ENCODE results near the gene TBC1D14. TPM values are rescaled to one million over a fixed set of nuclear protein-coding genes. Genes with fewer than 3 reads are reported as not detected.

The TBC1D14 gene
- total RNA-seq, 2 donors from 2014 or later: 44.1 to 63.8 TPM

DNA sequence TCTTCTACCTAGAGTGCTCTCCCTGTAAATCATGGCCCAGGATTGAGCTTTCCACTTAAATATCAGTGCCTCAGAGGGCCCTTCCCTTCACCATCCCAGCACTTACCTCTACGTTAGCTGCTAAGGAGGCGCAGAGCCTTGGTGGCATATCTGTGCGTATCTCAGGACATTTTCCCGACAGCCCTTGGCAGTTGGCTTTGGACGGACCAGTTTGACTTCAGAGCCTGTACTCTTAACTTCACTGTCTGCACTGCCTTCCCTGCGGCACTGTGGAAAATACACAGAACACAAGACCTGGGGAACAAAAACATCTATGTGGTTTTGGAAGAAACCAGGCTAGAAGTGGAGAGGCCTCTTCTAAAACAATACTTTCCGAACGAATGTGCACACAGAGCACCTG, 135.9 kb downstream of the TBC1D14 start:
- Mint-ChIP-seq H3K27me3 (no peaks in the 10 kb centered on the region), H3K4me3 (peak overlapping the region; percentile 89), H3K9me3 (no peaks in the 10 kb centered on the region), H3K27ac (peak overlapping the region; percentile 83), H3K4me1 (peaks cover 36% of the 10 kb centered on the region), H3K36me3 (ENCODE audit: low read depth) (peaks cover 4% of the 10 kb centered on the region)
- ATAC-seq (replicated peaks): no peak

DNA sequence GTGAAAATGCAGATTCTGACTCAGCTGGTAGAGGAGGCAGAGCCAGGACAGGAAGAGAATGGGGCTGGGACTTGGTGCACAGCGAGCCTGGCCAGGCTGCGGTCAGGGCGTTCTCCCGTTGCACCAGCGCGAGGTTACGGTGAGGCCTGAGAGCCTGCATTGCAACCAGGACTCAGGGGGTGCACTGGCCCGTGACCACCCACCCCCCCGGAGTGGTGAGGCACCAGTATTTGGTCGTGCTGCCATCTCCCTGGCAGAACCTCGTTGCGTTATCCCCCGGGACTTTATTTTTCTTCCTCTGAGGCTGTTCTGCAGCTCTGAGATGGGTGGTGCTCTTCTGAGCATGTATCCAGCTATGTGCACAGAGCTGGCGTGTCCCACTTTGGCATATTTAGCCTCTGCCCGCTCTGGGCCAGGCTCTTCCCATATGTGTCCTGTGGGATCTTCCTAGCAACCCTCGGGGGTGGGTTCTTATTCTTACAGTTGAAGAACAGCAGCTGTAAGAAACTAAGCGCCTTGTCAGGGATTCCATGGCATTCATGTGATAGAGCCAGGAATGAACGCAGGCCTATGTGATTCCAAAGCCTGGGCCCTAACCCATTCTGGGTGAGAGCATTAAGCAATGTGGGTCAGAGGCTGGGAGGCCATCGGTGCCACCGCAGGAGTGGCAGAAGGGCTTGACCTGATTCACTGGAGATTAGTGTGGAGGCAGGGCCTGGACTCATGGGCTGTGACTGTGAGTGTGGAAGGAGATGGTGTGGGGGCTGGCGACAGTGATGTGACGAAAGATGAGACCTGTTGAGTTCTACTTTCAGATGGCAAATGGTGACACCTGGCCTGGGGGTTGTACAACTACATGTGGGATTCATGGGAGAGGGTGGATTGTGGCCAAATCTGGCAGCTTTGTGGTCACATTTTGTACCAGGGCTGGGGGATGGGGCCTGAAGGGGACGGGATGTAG, 136.6 kb downstream of the TBC1D14 start:
- H3K4me3 Mint-ChIP-seq: peak overlapping the region; percentile 89
- H3K4me1 Mint-ChIP-seq: peaks cover 36% of the 10 kb centered on the region

DNA sequence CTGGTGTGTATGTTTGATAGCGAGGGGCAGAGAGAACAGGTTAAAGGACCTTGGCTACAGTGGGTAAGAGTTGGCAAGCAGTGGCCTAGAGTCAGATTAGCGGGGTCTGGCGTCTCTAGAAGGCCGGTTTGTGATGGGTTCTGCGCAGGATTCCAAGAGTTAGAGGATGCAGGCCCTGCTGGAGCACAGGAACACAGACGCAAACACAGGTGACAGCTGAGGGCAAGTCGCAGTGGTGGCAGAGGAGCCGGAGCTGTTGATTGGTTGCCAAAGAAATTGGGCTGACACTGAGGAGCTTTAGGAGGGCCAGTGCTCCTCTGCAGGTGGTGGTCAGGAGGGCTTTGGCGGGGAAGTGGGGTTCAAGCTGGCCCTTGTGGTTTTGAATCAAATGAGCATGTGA, 137.3 kb downstream of the TBC1D14 start:
- H3K27ac Mint-ChIP-seq: peak overlapping the region; percentile 86

More for the DNA sequence above, 136.6 kb downstream of the TBC1D14 start:
- H3K9me3 Mint-ChIP-seq: no peaks in the 10 kb centered on the region
- H3K27me3 Mint-ChIP-seq: no peaks in the 10 kb centered on the region
- no peak for ATAC-seq (replicated peaks)
- H3K36me3 Mint-ChIP-seq (ENCODE audit: low read depth): peaks cover 4% of the 10 kb centered on the region
- peak overlapping the region; percentile 86 for H3K27ac Mint-ChIP-seq

DNA sequence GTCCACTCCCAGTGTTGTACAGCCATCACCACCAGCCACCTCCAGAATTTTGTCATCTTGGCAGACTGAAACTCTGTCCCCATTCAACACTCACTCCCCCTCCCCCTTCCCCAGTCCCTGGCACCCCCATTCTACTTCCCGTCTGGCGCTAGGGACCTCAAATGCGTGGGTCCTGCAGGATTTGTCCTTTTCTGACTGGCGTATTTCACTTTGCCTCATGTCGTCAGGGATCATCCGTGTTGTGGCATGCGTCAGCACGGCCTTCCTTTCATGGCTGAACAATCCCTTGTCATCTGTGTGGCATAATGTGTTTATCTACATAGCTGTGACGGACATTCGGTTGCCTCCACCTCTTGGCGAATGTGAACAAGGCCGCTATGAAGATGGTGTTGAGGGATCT, 139.0 kb downstream of the TBC1D14 start:
- H3K4me3 Mint-ChIP-seq: no peak overlapping the region
- H3K36me3 Mint-ChIP-seq (ENCODE audit: low read depth): peaks cover 5% of the 10 kb centered on the region
- peak overlapping the region; percentile 81 for H3K27ac Mint-ChIP-seq
- no peak for ATAC-seq (replicated peaks)
- no peaks in the 10 kb centered on the region for H3K27me3 Mint-ChIP-seq
- no peaks in the 10 kb centered on the region for H3K9me3 Mint-ChIP-seq
- H3K4me1 Mint-ChIP-seq: peaks cover 29% of the 10 kb centered on the region

More for the DNA sequence above, 137.3 kb downstream of the TBC1D14 start:
- Mint-ChIP-seq H3K27me3 (no peaks in the 10 kb centered on the region), H3K4me1 (peaks cover 32% of the 10 kb centered on the region), H3K36me3 (ENCODE audit: low read depth) (peaks cover 4% of the 10 kb centered on the region), H3K9me3 (no peaks in the 10 kb centered on the region), H3K4me3 (peak overlapping the region; percentile 89)
- ATAC-seq (replicated peaks): no peak

DNA sequence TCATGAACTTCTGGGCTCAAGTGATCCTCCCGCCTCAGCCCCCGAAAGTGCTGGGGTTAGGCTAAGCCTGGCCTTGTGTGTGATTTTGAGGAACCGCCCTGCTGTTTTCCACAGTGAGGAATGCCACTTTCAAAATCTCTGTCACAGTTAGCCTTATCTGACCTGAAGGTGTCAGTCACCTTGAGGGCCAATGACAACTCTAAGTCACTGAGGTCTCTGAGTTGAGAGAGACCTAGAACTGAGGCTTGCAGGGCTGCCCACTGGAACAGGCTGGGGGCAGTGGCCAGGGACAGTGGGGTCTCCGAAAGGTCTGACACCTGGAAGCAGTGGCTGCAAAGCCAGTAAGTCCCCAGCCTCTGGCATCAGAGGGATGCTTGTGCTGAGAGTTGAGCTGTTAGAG, 139.7 kb downstream of the TBC1D14 start:
- Mint-ChIP-seq H3K36me3 (ENCODE audit: low read depth) (peaks cover 12% of the 10 kb centered on the region), H3K9me3 (no peaks in the 10 kb centered on the region), H3K4me3 (no peak overlapping the region), H3K27me3 (no peaks in the 10 kb centered on the region), H3K27ac (peak overlapping the region; percentile 66), H3K4me1 (peaks cover 30% of the 10 kb centered on the region)
- no peak for ATAC-seq (replicated peaks)

DNA sequence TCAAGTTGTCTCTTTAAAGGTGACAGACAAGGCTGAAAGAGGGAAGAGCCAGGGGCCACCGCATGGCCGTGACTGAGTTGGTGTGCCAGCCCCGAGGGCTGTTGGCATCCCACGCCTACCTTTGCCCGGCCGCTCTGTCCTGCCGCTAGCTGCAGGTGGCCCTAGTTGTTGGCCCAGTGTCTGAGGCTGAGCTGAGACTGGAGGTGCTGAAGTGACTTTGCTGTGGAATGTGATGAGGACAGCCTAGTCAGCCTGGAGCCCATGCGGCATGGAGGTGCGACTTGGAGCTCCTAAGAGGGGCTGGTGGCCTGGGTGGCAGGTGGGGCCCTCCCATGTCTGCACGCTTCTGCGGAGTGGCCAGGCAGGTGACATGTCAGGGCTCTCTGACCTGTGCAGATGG, 140.1 kb downstream of the TBC1D14 start:
- Mint-ChIP-seq H3K4me3 (no peak overlapping the region), H3K27me3 (no peaks in the 10 kb centered on the region), H3K4me1 (peaks cover 31% of the 10 kb centered on the region), H3K36me3 (ENCODE audit: low read depth) (peaks cover 16% of the 10 kb centered on the region), H3K27ac (peak overlapping the region; percentile 66), H3K9me3 (no peaks in the 10 kb centered on the region)
- ATAC-seq (replicated peaks): no peak

DNA sequence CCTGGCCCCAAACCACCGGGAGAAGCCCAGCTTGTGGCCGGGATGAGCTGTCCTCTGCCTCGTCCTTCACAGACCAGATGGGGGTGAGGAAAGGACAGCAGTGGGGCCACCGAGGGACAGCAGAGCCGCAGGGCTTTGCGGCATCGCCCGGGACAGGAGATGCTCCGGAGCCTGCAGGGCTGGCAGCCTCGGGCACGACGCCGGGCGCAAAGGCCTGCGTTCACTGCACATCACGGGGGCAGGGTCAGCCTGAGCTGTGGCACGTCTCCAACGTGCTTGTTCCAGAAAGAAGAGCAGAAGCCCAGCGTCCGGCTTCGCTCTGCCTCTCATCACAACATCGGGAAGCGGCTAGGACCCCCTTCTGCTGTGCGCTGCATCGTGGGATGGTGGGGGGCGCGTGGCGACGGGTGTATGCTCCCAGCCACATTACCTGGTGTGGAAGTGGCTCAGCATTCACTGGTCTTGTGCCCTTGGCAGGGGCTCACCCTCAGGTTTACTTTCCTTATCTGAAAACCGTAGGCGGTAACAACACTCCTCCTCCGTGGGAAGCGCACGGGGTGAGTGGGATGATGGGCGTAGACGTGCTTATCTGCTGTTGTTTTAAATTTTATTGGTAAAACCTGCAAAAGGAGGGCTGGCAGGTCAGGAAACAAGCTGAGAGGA, 141.0 kb downstream of the TBC1D14 start:
- ATAC-seq (replicated peaks): no peak
- Mint-ChIP-seq H3K27me3 (no peaks in the 10 kb centered on the region), H3K9me3 (no peaks in the 10 kb centered on the region), H3K4me3 (no peak overlapping the region), H3K4me1 (peaks cover 22% of the 10 kb centered on the region), H3K36me3 (ENCODE audit: low read depth) (peaks cover 21% of the 10 kb centered on the region), H3K27ac (peak overlapping the region; percentile 66)

DNA sequence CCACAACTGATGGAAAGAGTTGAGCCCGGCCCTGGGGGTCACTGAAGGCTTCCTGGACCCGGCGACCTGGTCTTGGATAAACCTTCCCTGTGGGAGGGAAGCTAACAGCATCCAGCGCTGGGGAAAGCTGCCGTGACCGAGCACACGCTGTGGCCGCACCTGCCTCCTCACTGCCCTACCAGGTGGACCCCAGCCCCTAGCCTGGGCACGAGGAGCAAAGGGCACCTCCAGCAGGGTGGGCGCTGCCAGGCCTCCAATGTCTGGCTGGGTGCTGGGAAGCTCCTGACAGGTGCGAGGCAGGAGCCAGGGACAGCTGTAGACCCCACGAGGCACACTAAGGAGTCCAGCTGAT, 141.5 kb downstream of the TBC1D14 start:
- no peaks in the 10 kb centered on the region for H3K27me3 Mint-ChIP-seq
- ATAC-seq (replicated peaks): no peak
- peaks cover 20% of the 10 kb centered on the region for H3K4me1 Mint-ChIP-seq
- H3K4me3 Mint-ChIP-seq: no peak overlapping the region
- H3K36me3 Mint-ChIP-seq (ENCODE audit: low read depth): peaks cover 26% of the 10 kb centered on the region
- H3K27ac Mint-ChIP-seq: no peak overlapping the region
- no peaks in the 10 kb centered on the region for H3K9me3 Mint-ChIP-seq

DNA sequence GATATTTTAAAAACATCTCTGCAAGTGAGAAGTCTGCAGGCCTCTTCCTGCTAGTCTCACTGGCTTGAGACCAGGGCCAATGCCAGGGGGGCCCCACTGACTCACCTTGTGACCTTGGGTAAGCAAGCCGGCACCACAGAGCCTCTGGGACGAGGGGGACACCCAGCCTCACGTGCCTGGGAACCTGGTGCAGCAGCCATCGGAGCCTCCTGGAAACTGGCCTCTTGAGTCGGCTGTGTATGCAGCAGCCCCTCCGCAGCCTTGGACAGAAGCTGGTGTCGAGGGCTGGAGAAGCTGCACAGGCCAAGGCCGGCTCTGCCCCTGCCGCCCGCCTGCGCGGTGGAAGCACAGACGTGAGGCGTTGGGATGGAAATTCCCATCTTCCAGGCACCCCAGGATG, 142.3 kb downstream of the TBC1D14 start:
- H3K4me1 Mint-ChIP-seq: peaks cover 13% of the 10 kb centered on the region
- no peaks in the 10 kb centered on the region for H3K9me3 Mint-ChIP-seq
- H3K27me3 Mint-ChIP-seq: no peaks in the 10 kb centered on the region
- H3K36me3 Mint-ChIP-seq (ENCODE audit: low read depth): peaks cover 29% of the 10 kb centered on the region
- no peak overlapping the region for H3K27ac Mint-ChIP-seq
- no peak for ATAC-seq (replicated peaks)
- no peak overlapping the region for H3K4me3 Mint-ChIP-seq

DNA sequence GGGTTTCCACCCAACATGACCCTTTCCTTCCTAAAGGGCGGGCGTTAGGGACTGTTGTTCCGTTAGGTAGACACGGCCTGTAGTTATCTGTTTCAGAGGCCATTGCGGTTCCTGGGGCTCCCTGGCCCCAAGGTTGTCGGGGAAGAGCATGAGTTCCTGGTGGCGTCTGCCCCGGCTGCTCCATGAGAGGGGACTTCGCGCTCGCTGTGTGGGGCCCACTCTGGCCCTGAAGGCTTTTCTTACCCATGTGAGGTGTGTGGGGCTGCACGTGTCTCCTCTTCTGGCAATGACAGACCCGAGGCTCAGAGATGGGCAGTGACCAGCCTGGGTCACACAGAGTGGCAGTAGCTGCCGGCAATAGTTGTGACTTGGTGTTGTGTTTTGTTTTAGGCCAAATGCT, 142.7 kb downstream of the TBC1D14 start:
- peaks cover 30% of the 10 kb centered on the region for H3K36me3 Mint-ChIP-seq (ENCODE audit: low read depth)
- peaks cover 9% of the 10 kb centered on the region for H3K4me1 Mint-ChIP-seq
- ATAC-seq (replicated peaks): no peak
- no peak overlapping the region for H3K4me3 Mint-ChIP-seq
- H3K27ac Mint-ChIP-seq: peak overlapping the region; percentile 70
- no peaks in the 10 kb centered on the region for H3K27me3 Mint-ChIP-seq
- no peaks in the 10 kb centered on the region for H3K9me3 Mint-ChIP-seq

DNA sequence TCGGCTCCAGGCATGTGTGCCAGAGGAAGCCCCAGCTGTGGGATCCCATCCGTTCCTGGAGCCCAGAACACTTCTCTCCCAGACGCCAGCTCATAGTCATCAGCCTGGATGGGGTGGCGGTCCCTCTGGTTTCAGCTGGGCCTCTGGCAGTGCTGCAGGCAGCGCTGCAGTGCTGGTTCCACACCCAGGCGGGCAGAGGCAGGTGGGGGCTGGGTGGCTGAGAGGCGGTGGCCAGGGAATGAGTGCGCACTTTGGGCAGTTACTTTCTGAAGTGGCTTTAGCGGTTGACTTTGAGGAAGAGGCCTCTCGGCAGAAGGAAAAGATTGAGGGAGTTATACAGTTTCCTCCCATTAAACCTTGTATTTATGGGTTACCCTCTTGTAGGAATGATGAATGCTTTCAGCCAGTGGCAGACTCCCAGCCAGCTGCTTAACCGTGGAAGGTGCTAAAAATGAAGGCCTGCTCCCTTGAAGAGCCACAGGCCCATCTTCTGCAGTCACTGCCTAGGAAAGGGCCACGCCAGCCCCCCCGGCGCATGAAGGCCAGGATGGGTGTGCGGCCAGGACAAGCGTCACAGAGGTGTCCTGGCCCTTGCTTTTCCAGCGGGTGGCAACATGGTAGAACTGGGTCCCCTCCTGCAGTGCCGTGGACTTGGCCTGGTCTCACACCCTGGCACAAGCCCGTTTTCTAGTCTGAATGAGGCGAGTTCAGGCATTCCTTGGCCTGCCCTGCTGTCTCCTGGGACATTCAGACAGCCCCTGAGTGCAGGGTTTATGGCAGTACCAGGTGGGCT, 143.5 kb downstream of the TBC1D14 start:
- Mint-ChIP-seq H3K27me3 (no peaks in the 10 kb centered on the region), H3K4me3 (no peak overlapping the region), H3K27ac (peak overlapping the region; percentile 70), H3K36me3 (ENCODE audit: low read depth) (peaks cover 38% of the 10 kb centered on the region), H3K4me1 (peaks cover 7% of the 10 kb centered on the region), H3K9me3 (no peaks in the 10 kb centered on the region)
- ATAC-seq (replicated peaks): peak; percentile 35

DNA sequence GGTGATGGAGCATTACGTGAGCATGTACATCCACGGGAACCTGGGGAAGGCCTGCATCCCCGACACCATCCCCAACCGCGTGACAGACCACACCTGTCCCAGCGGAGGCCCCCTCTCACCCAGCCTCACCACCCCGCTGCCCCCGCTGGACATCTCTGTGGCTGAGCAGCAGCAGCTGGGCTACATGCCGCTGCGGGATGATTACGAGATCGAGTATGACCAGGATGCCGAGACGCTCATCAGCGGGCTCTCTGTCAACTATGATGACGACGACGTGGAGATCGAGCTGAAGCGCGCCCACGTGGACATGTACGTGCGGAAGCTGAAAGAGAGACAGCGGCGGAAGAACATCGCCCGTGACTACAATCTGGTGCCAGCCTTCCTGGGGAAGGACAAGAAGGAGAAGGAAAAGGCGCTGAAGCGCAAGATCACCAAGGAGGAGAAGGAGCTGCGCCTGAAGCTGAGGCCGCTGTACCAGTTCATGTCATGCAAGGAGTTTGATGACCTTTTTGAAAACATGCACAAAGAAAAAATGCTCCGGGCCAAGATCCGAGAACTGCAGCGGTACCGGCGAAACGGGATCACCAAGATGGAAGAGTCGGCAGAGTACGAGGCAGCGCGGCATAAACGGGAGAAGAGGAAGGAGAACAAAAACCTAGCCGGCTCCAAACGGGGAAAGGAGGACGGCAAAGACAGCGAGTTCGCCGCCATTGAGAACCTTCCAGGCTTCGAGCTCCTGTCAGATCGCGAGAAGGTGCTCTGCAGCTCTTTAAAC, 144.7 kb downstream of the TBC1D14 start:
- no peak for ATAC-seq (replicated peaks)
- Mint-ChIP-seq H3K9me3 (no peaks in the 10 kb centered on the region), H3K27ac (peak overlapping the region; percentile 70), H3K4me3 (no peak overlapping the region), H3K4me1 (peaks cover 11% of the 10 kb centered on the region), H3K27me3 (no peaks in the 10 kb centered on the region), H3K36me3 (ENCODE audit: low read depth) (peaks cover 49% of the 10 kb centered on the region)

DNA sequence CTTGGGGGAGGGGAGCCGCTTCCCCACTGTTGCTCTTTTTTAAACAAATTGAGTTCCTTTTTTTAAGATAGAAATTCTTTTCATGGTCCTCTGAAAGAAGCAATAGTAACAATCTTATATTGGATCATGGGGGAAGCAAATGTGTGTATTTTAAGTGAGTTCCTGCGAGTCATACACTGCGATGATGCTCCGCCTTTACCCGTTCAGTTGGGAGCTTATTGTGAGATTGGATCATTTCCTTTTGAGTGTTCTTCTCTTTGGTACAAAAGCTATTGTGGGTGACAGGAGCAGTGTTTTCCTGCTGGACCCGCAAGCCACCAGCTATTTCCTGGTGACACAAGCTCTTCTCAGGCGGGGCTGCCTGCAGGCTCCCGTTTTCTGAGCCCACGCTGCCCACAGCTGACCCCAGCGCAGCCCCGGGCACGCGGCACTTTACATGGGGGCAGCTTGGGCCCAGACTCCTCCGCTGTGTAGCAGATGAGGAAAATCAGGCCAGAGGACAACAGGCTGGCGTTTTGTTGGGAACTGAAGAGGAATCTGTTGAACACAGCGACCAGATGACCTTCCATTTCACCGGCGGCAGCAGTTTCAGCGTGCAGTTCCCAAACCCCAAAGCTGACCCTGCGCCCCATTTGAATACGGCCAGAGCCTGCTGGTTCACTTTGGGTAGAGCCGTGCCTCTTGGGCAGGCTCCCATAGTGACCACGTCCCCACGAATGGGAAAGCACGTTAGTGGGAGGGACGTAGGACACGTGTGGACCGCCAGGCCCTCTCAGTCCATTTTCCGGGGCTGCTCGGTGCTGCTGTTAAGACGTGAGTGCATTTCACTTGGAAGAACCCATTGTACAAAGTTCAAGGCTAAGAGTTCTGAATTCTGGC, 145.7 kb downstream of the TBC1D14 start:
- H3K9me3 Mint-ChIP-seq: no peaks in the 10 kb centered on the region
- no peaks in the 10 kb centered on the region for H3K27me3 Mint-ChIP-seq
- peaks cover 11% of the 10 kb centered on the region for H3K4me1 Mint-ChIP-seq
- H3K27ac Mint-ChIP-seq: no peak overlapping the region
- no peak overlapping the region for H3K4me3 Mint-ChIP-seq
- ATAC-seq (replicated peaks): no peak
- peaks cover 60% of the 10 kb centered on the region for H3K36me3 Mint-ChIP-seq (ENCODE audit: low read depth)

All from activated T-helper 17 cell treated with anti-CD3 and anti-CD28 coated beads, Interleukin-2, amount 50 U/mL, for 72 hours (primary cell).